Activated CD8-positive, alpha-beta T cell treated with anti-CD3 and anti-CD28 coated beads, Interleukin-2, amount 10 ng/mL, durations not matched to agents 7 days and 5 days (primary cell): ENCODE results near the gene CBFA2T3. TPM values are rescaled to one million over a fixed set of nuclear protein-coding genes. Genes with fewer than 3 reads are reported as not detected.
A peak's percentile ranks its signal among the peaks of the same experiment; 100 is the strongest.

Experiments used
- ATAC-seq: fragments of 150-1000 bp; cut with Tn5 transposase; one replicate; pipeline ENCODE4 v1.10.0; 2021; ENCODE audit warnings: moderate library complexity
- CTCF ChIA-PET: fragments of 350-600 bp; sonication (Branson Sonifier 250); formaldehyde crosslinking; loops from one replicate; lab custom pipeline; 2021; ENCODE audit warnings: antibody characterized with exemption; lab: Charles Lee
- POLR2A ChIA-PET: fragments of 350-600 bp; sonication (Branson Sonifier 250); formaldehyde crosslinking; loops from one replicate; lab custom pipeline; 2021; ENCODE audit warnings: antibody characterized with exemption; lab: Charles Lee
- DNase-seq: peaks from one replicate; pipeline ENCODE4 v3.0.0-alpha.2; 2020
- H3K27ac Mint-ChIP-seq: one replicate; pipeline ENCODE4 v1.8.0; 2021; ENCODE audit warnings: mild to moderate bottlenecking, mixed read lengths
- H3K27me3 Mint-ChIP-seq: one replicate; pipeline ENCODE4 v1.8.0; 2021; ENCODE audit warnings: low read depth, mixed read lengths
- H3K36me3 Mint-ChIP-seq: one replicate; pipeline ENCODE4 v1.8.0; 2021; ENCODE audit warnings: low read depth, mixed read lengths
- H3K4me1 Mint-ChIP-seq: one replicate; pipeline ENCODE4 v1.8.0; 2021; ENCODE audit warnings: low read depth, mixed read lengths
- H3K4me3 Mint-ChIP-seq: one replicate; pipeline ENCODE4 v1.8.0; 2021; ENCODE audit warnings: mild to moderate bottlenecking, mixed read lengths
- H3K9me3 Mint-ChIP-seq: one replicate; pipeline ENCODE4 v1.8.0; 2022; ENCODE audit warnings: mixed read lengths; ENCODE audit not compliant: insufficient read depth
- total RNA-seq, 2 experiments: library from RNA; stranded (reverse); gene quantifications; one replicate each; pipeline ENCODE4 v1.2.3, GENCODE V29; 2021

CBFA2T3 gene
- total RNA-seq, 2 experiments from 2014 or later = not detected

DNA sequence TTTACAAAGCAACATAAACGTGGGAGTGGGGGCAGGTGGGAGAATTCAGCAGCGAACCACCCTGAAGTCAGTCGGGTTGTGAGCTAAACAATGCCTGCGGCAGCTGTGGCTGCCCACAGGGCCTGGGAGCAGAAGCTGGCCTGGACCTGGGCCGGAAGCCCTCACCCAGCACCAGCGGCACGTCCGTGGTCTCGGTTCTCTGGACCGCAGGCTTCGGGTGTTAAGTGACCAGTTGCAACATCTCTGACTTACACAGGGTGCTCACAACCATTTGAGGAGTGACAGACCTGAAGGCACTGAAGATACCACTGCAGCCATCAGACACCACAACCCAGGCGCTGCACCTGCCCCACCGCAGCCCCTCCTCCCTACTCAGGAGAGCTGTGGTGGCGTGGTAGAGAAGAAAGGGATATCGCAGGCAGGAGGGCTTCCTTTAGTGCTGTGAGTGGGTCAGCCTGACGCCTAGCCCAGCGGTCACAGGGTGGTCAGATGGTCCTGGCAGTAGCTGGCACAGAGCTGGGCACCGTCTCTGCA, 33.8 kb downstream of the CBFA2T3 start:
- Mint-ChIP-seq H3K27me3 (peaks cover 43% of the 10 kb centered on the region), H3K4me3 (no peak overlapping the region), H3K36me3 (no peaks in the 10 kb centered on the region), H3K27ac (no peak overlapping the region), H3K4me1 (peaks cover 23% of the 10 kb centered on the region), H3K9me3 (no peaks in the 10 kb centered on the region)
- ATAC-seq (no peak), DNase-seq (no peak)
- POLR2A ChIA-PET = interaction anchor here (1.1 kb wide), 1 partner anchor 275 kb away, joined by 3 read pairs; the partner anchor contains the start of gene ZNF778
- CTCF ChIA-PET = interaction anchor here (1.2 to 1.7 kb wide), 4 partner anchors 15 to 275 kb away, joined by 3 to 5 read pairs (median 4); partner anchors contain the start of gene ZNF778

DNA sequence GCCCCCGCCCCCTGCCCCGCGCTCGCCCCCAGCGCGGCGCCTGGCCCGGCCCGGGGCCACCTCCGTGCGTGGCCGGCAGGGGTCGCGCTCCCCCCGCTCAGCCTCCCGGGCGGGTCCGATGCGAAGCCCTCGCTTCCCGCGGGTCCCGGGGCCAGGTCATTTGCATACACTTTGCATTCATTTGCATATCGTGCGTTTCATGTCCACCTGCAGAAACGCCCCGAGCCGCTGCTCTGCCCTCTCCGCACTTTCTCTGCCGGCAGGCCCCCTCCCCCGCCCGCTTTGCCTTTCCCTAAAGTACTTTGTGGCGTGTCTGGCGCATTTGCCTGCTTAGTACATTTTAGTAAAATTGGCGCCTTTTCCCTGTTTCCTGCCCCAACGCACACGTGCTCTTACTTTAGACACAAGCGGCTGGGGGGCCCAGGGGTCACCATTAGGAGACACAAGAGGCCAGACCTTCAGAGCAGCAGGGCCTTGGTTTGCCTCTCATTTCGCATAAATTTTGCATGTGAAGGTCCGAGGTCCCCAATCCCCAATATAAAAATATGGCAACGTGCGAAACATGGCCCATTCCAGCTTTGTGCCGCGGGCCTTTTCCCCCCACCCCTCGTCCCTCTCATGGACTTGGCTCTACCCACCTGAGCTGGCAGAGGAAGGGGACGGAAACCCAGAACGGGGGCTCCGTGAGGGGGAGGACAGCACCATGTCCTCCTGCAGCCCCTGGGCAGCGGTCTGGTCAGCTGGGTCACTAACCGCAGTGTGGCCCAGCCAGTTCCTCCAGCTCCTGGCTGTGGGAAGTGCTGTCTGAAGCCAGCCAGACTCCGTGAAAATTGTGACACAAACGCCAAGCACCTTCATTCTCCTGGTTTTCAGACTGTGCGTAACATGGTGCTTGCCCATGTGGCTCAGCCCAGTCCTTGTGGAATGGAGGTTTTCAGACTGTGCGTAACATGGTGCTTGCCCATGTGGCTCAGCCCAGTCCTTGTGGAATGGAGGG, 34.8 kb downstream of the CBFA2T3 start:
- H3K4me1 Mint-ChIP-seq = peaks cover 23% of the 10 kb centered on the region
- H3K36me3 Mint-ChIP-seq = no peaks in the 10 kb centered on the region
- H3K9me3 Mint-ChIP-seq = no peaks in the 10 kb centered on the region
- CTCF ChIA-PET = interaction anchor here (1.0 to 1.7 kb wide), 4 partner anchors 16 to 276 kb away, joined by 3 to 5 read pairs (median 4); partner anchors contain the start of gene ZNF778
- POLR2A ChIA-PET = no interaction called here
- H3K27ac Mint-ChIP-seq = no peak overlapping the region
- H3K4me3 Mint-ChIP-seq = no peak overlapping the region
- DNase-seq = peak; percentile 57
- peaks cover 49% of the 10 kb centered on the region for H3K27me3 Mint-ChIP-seq
- ATAC-seq = peak; percentile 43

DNA sequence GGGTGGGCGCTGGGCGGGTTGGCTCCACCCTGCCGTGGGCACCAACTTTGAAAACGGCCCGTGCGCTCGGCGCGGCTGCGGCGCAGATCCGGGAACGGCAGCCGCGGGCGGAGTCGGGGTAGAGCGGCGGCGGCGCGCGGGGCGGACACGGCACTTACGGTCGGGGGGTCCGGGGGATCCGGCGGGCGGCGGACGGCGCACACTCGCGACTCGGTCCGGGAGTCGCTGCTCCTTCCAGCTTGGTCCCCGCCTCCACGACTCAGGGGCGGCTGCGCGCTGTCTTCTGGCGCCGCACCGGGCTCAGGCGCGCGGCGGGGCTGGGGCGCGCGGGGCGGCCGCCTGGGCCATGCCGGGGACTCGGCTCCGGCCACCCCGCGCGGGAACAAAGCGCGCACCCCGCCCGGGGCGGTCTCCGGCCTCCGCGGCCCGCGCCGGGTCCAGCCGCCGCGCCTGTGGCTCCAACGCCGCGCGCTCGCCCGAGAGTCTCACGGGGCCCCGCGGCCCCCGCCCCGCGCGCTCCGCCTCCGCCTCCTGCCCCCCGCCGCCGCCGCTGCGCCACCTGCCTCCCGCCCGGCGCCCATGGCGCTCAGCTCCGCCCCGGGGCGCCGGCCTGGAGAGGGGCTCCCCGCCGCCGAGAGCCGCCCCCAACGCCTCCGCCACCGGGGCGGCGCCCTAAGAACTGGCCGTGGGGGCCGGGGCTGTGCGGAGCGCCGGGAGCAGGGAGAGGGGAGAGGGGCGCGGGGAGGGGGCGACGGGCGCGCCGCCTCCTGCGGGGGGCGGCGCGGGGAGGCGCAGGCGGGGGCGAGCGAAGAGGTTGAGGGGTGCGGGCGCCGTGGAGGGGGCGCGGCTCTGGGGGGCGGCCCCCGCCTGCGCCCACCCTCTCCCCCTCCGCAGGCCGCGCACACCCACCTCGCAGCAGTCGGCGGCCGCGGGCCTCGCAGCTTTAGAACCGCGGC, 35.9 kb downstream of the CBFA2T3 start:
- CTCF ChIA-PET = interaction anchor here (0.7 kb wide), 1 partner anchor 129 kb away, joined by 3 read pairs; the partner anchor contains the start of gene APRT
- H3K27ac Mint-ChIP-seq = no peak overlapping the region
- peaks cover 23% of the 10 kb centered on the region for H3K4me1 Mint-ChIP-seq
- POLR2A ChIA-PET = interaction anchor here (1.1 kb wide), 1 partner anchor 246 kb away, joined by 3 read pairs; no protein-coding TSS in a partner anchor
- H3K9me3 Mint-ChIP-seq = no peaks in the 10 kb centered on the region
- peaks cover 58% of the 10 kb centered on the region for H3K27me3 Mint-ChIP-seq
- DNase-seq (no peak), ATAC-seq (peak; percentile 10)
- no peak overlapping the region for H3K4me3 Mint-ChIP-seq
- H3K36me3 Mint-ChIP-seq = no peaks in the 10 kb centered on the region

- ATAC-seq (no peak), DNase-seq (no peak)
- H3K4me1 Mint-ChIP-seq = peaks cover 23% of the 10 kb centered on the region
- H3K27me3 Mint-ChIP-seq = peaks cover 56% of the 10 kb centered on the region
- H3K4me3 Mint-ChIP-seq = no peak overlapping the region
- no peaks in the 10 kb centered on the region for H3K9me3 Mint-ChIP-seq
- no peaks in the 10 kb centered on the region for H3K36me3 Mint-ChIP-seq
- no peak overlapping the region for H3K27ac Mint-ChIP-seq
- ChIA-PET POLR2A (interaction anchor here (1.1 kb wide), 1 partner anchor 247 kb away, joined by 3 read pairs; no protein-coding TSS in a partner anchor), CTCF (no interaction called here)
These were observed 36.8 kb downstream of the CBFA2T3 start for GRCh38 chr16:88939972-88940861.

GRCh38 chr16:88939245-88939971, 37.6 kb downstream of the CBFA2T3 start:
- Mint-ChIP-seq H3K4me1 (peaks cover 23% of the 10 kb centered on the region), H3K27ac (no peak overlapping the region), H3K4me3 (no peak overlapping the region), H3K36me3 (no peaks in the 10 kb centered on the region), H3K9me3 (no peaks in the 10 kb centered on the region), H3K27me3 (peaks cover 52% of the 10 kb centered on the region)
- ChIA-PET POLR2A (interaction anchor here (0.7 kb wide), 1 partner anchor 220 kb away, joined by 3 read pairs; no protein-coding TSS in a partner anchor), CTCF (no interaction called here)
- DNase-seq = no peak
- no peak for ATAC-seq

- peaks cover 23% of the 10 kb centered on the region for H3K4me1 Mint-ChIP-seq
- no peaks in the 10 kb centered on the region for H3K36me3 Mint-ChIP-seq
- peaks cover 50% of the 10 kb centered on the region for H3K27me3 Mint-ChIP-seq
- no peak overlapping the region for H3K27ac Mint-ChIP-seq
- DNase-seq = no peak
- ChIA-PET CTCF (no interaction called here), POLR2A (interaction anchor here (0.7 kb wide), 1 partner anchor 221 kb away, joined by 3 read pairs; no protein-coding TSS in a partner anchor)
- H3K9me3 Mint-ChIP-seq = no peaks in the 10 kb centered on the region
- no peak for ATAC-seq
- H3K4me3 Mint-ChIP-seq = no peak overlapping the region
These were observed 38.2 kb downstream of the CBFA2T3 start for GRCh38 chr16:88938777-88939244.

DNA sequence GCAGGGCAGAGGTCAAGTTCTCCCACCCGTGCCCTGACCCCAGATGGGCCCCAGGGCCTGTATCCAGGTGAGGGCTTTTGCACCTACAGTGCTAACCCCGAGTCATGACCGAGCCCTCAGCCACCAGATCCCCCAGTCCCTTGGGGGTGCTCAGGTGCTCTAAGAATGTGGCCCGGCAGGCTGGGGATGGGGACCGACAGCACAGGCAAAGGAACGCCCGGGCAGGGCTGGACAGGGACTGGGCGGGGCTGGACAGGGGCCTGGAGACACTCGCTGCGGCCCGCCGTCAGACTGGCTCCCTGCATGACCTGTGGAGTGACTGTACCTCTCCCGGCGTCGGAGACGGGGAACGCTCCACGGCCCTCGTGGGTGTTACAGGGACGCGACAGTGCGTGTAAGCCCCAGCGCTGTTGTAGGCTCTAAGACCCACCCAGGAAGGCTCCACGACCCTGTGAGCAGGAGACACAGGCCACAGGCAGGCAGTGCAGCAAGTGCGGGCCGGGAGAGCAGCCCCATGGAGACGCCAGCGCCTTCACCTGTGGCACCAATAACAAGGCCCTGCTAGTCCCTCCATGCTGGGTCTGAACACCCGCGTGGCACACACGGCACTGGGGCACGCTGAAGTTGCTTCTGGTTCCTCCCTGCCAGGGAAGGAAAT, 38.8 kb downstream of the CBFA2T3 start:
- Mint-ChIP-seq H3K4me3 (no peak overlapping the region), H3K27me3 (peaks cover 45% of the 10 kb centered on the region), H3K9me3 (no peaks in the 10 kb centered on the region), H3K4me1 (peaks cover 21% of the 10 kb centered on the region), H3K36me3 (no peaks in the 10 kb centered on the region), H3K27ac (no peak overlapping the region)
- ChIA-PET CTCF (no interaction called here), POLR2A (no interaction called here)
- DNase-seq (no peak), ATAC-seq (no peak)

GRCh38 chr16:88937206-88937621, 39.8 kb downstream of the CBFA2T3 start:
- no peaks in the 10 kb centered on the region for H3K36me3 Mint-ChIP-seq
- H3K27me3 Mint-ChIP-seq = peaks cover 39% of the 10 kb centered on the region
- ChIA-PET POLR2A (no interaction called here), CTCF (no interaction called here)
- no peak overlapping the region for H3K4me3 Mint-ChIP-seq
- H3K27ac Mint-ChIP-seq = no peak overlapping the region
- ATAC-seq = no peak
- H3K9me3 Mint-ChIP-seq = no peaks in the 10 kb centered on the region
- DNase-seq = no peak
- peaks cover 13% of the 10 kb centered on the region for H3K4me1 Mint-ChIP-seq

DNA sequence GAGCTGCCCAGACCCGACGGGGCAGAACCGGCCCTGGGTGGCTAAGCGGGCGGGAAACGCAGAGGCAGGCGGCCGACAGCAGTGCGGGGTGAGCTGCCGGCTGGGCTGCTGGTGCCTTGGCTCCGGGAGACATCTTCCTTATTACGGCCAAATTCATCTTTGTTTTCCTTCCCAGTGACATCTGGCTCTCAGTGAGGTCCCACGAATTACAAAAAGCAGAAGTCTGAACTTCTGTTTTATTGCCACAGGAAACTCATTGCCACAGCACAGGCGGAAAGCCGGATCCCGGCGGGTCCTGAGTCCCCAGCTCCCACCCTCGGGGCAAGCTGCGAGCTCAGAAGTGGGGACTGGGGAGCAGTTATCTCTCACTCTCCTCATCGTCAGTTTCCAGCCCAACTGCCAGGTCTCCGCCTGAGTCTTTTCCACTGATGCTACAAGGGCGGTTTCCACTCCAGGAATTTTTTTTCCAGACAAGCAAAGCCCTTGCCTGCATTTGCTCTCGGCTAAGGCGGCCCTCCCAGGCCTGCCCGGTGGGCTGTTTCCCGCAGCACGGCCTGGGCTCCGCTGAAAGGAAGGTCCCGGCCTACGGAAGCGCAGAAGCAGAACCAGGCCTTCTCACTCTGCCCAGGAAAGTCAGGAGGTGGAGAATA, 40.3 kb downstream of the CBFA2T3 start:
- Mint-ChIP-seq H3K27me3 (peaks cover 35% of the 10 kb centered on the region), H3K36me3 (no peaks in the 10 kb centered on the region), H3K27ac (no peak overlapping the region), H3K9me3 (no peaks in the 10 kb centered on the region), H3K4me3 (no peak overlapping the region), H3K4me1 (peaks cover 11% of the 10 kb centered on the region)
- ChIA-PET CTCF (no interaction called here), POLR2A (no interaction called here)
- no peak for DNase-seq
- no peak for ATAC-seq
